HepG2 (cell line): ENCODE measurements around the gene PTH1R.

Experiments used
- CTCF ChIP-seq: sonication (generic); formaldehyde crosslinking; IDR thresholded peaks from 2 replicates; pipeline ENCODE4 v1.5.0; 2020; ENCODE audit warnings: mild to moderate bottlenecking, missing genetic modification reagents, moderate library complexity
- IRF1 ChIP-seq: sonication (generic); formaldehyde crosslinking; IDR thresholded peaks from 2 replicates; pipeline ENCODE4 v1.4.0; 2020; ENCODE audit warnings: low read depth, mild to moderate bottlenecking, missing genetic modification reagents
- KLF13 ChIP-seq: sonication (generic); formaldehyde crosslinking; IDR thresholded peaks from 2 replicates; pipeline ENCODE4 v1.4.0; 2020; ENCODE audit warnings: mild to moderate bottlenecking, missing genetic modification reagents
- PBX2 ChIP-seq: IDR thresholded peaks from 2 replicates; pipeline ENCODE4 v1.6.1; 2016; ENCODE audit warnings: control low read depth
- PTBP1 ChIP-seq: fragments of 200-400 bp; formaldehyde crosslinking; IDR thresholded peaks from 2 replicates; pipeline ENCODE4 v1.6.1; 2018; ENCODE audit warnings: low read length, low read depth; ENCODE audit not compliant: poor library complexity, severe bottlenecking
- SMAD9 ChIP-seq: sonication (generic); formaldehyde crosslinking; IDR thresholded peaks from 2 replicates; pipeline ENCODE4 v1.5.1; 2020; ENCODE audit warnings: mild to moderate bottlenecking, missing genetic modification reagents
- ZFP90 ChIP-seq: sonication (generic); formaldehyde crosslinking; IDR thresholded peaks from 2 replicates; pipeline ENCODE4 v1.8.0; 2022; ENCODE audit warnings: missing genetic modification reagents, mild to moderate bottlenecking, inconsistent platforms, borderline replicate concordance
- ZKSCAN1 ChIP-seq: fragments of 150-350 bp; IDR thresholded peaks from 2 replicates; pipeline ENCODE4 v1.6.1; 2014; ENCODE audit warnings: low read length
- ZNF142 ChIP-seq: sonication (generic); formaldehyde crosslinking; IDR thresholded peaks from 2 replicates; pipeline ENCODE4 v1.4.0; 2020; ENCODE audit warnings: missing genetic modification reagents
- ZNF580 ChIP-seq: IDR thresholded peaks from 2 replicates; pipeline ENCODE4 v1.6.1; 2016; ENCODE audit warnings: low read depth, borderline replicate concordance
- ZNF782 ChIP-seq: sonication (generic); formaldehyde crosslinking; IDR thresholded peaks from 2 replicates; pipeline ENCODE4 v1.4.0; 2020; ENCODE audit warnings: missing genetic modification reagents, mild to moderate bottlenecking, borderline replicate concordance

GRCh38 chr3:46926871-46927717, 49.6 kb downstream of the PTH1R start:
- TF ChIP-seq KLF13 (CRISPR knock-in tag): no peak
- TF ChIP-seq ZKSCAN1: no peak
- TF ChIP-seq ZNF142 (CRISPR knock-in tag): no peak
- no peak for TF ChIP-seq ZNF580
- TF ChIP-seq PBX2 (CRISPR knock-in tag): no peak
- no peak for TF ChIP-seq ZFP90 (CRISPR knock-in tag)
- no peak for TF ChIP-seq ZNF782 (CRISPR knock-in tag)
- TF ChIP-seq PTBP1: no peak
- TF ChIP-seq SMAD9 (CRISPR knock-in tag): no peak
- no peak for TF ChIP-seq CTCF (CRISPR knock-in tag)
- TF ChIP-seq IRF1: no peak
